Measurements from ENCODE around the gene SERTM1. TPM values are rescaled to one million over a fixed set of nuclear protein-coding genes. Genes with fewer than 3 reads are reported as not detected.

Gene SERTM1
- polyA plus RNA-seq, 1 donor from 2014 or later: not detected

- Histone ChIP-seq H3K9me2 (ENCODE audit: insufficient read depth, low read length) (no peaks in the 10 kb centered on the region), H3K79me2 (replicated peaks; ENCODE audit: insufficient read depth, low read length) (no peaks in the 10 kb centered on the region), H3K4me3 (ENCODE audit: low read length) (no peak overlapping the region), H3K27me3 (ENCODE audit: insufficient read depth, low read depth, low read length) (no peaks in the 10 kb centered on the region), H2AFZ (ENCODE audit: low read depth, low read length) (no peak overlapping the region), H3K4me2 (ENCODE audit: low read length) (no peak overlapping the region), H3K9me3 (ENCODE audit: low read length) (no peaks in the 10 kb centered on the region), H4K20me1 (ENCODE audit: insufficient read depth) (no peaks in the 10 kb centered on the region), H3K27ac (ENCODE audit: low read length) (no peak overlapping the region), H3K36me3 (ENCODE audit: insufficient read depth, low read length) (no peaks in the 10 kb centered on the region), H3F3A (ENCODE audit: insufficient read depth, low read length, poor library complexity, severe bottlenecking) (no peaks in the 10 kb centered on the region), H3K9ac (ENCODE audit: low read length) (no peak overlapping the region)
- TF ChIP-seq TAF1 (IDR thresholded peaks at IDR 0.05; ENCODE audit: low read depth) (no peak), MXI1 (conservative IDR thresholded peaks at IDR 0.05; ENCODE audit: poor library complexity, severe bottlenecking) (no peak), REST (IDR thresholded peaks at IDR 0.05; ENCODE audit: borderline replicate concordance) (no peak), RAD21 (conservative IDR thresholded peaks at IDR 0.05) (no peak), POLR2AphosphoS5 (IDR thresholded peaks at IDR 0.05) (no peak), EP300 (conservative IDR thresholded peaks at IDR 0.05; ENCODE audit: poor library complexity, severe bottlenecking) (no peak), EZH2 (IDR thresholded peaks at IDR 0.05; ENCODE audit: borderline replicate concordance, insufficient read depth, low read length, poor library complexity, severe bottlenecking) (no peak), SMC3 (conservative IDR thresholded peaks at IDR 0.05; ENCODE audit: poor library complexity) (no peak), CTCF (IDR thresholded peaks at IDR 0.05; ENCODE audit: poor library complexity, severe bottlenecking) (no peak)
Measured at GRCh38 chr13:36683701-36684100, 9.9 kb downstream of the SERTM1 start.

- Histone ChIP-seq H2AFZ (ENCODE audit: low read depth, low read length) (no peak overlapping the region), H3K9me2 (ENCODE audit: insufficient read depth, low read length) (no peaks in the 10 kb centered on the region), H3K36me3 (ENCODE audit: insufficient read depth, low read length) (no peaks in the 10 kb centered on the region), H3K27ac (ENCODE audit: low read length) (no peak overlapping the region), H3F3A (ENCODE audit: insufficient read depth, low read length, poor library complexity, severe bottlenecking) (no peaks in the 10 kb centered on the region), H3K79me2 (replicated peaks; ENCODE audit: insufficient read depth, low read length) (no peaks in the 10 kb centered on the region), H3K27me3 (ENCODE audit: insufficient read depth, low read depth, low read length) (no peaks in the 10 kb centered on the region), H4K20me1 (ENCODE audit: insufficient read depth) (no peaks in the 10 kb centered on the region), H3K4me2 (ENCODE audit: low read length) (no peak overlapping the region), H3K9ac (ENCODE audit: low read length) (no peak overlapping the region), H3K4me3 (ENCODE audit: low read length) (no peak overlapping the region), H3K9me3 (ENCODE audit: low read length) (no peaks in the 10 kb centered on the region)
- no peak for TF ChIP-seq REST (IDR thresholded peaks at IDR 0.05; ENCODE audit: borderline replicate concordance)
- TF ChIP-seq POLR2AphosphoS5 (IDR thresholded peaks at IDR 0.05): no peak
- TF ChIP-seq RAD21 (conservative IDR thresholded peaks at IDR 0.05): no peak
- TF ChIP-seq SMC3 (conservative IDR thresholded peaks at IDR 0.05; ENCODE audit: poor library complexity): no peak
- TF ChIP-seq EZH2 (IDR thresholded peaks at IDR 0.05; ENCODE audit: borderline replicate concordance, insufficient read depth, low read length, poor library complexity, severe bottlenecking): no peak
- TF ChIP-seq CTCF (IDR thresholded peaks at IDR 0.05; ENCODE audit: poor library complexity, severe bottlenecking): no peak
- TF ChIP-seq TAF1 (IDR thresholded peaks at IDR 0.05; ENCODE audit: low read depth): no peak
- no peak for TF ChIP-seq MXI1 (conservative IDR thresholded peaks at IDR 0.05; ENCODE audit: poor library complexity, severe bottlenecking)
- TF ChIP-seq EP300 (conservative IDR thresholded peaks at IDR 0.05; ENCODE audit: poor library complexity, severe bottlenecking): no peak
Measured at GRCh38 chr13:36685927-36686326, 12.1 kb downstream of the SERTM1 start.

All from neural cell (in vitro differentiated cells).